HG03045 (cell line): Measurements from ENCODE around the gene GRIK2.

ENCODE experiments used
- ATAC-seq: cut with Tn5 transposase; IDR thresholded peaks from one replicate; pipeline ENCODE4 v1.9.1; 2021; ENCODE audit warnings: mild to moderate bottlenecking, moderate library complexity; ENCODE audit not compliant: unreplicated experiment

The GRIK2 gene

GRCh38 chr6:101847690-101848089 lies 454.2 kb downstream of the GRIK2 start:
- ATAC-seq, result no peak

- no peak for ATAC-seq
These were observed 458.4 kb downstream of the GRIK2 start for GRCh38 chr6:101851911-101852310.

GRCh38 chr6:101853231-101854085 lies 459.9 kb downstream of the GRIK2 start:
- ATAC-seq, result no peak

GRCh38 chr6:101876431-101876830 lies 482.9 kb downstream of the GRIK2 start:
- no peak for ATAC-seq

- ATAC-seq, result no peak
These were observed 485.2 kb downstream of the GRIK2 start for GRCh38 chr6:101878554-101879276.

- ATAC-seq, result no peak
These were observed 486.3 kb downstream of the GRIK2 start for GRCh38 chr6:101879782-101880181.

GRCh38 chr6:101883505-101883904 lies 490.0 kb downstream of the GRIK2 start:
- ATAC-seq, result no peak

- ATAC-seq, result no peak
These were observed 494.0 kb downstream of the GRIK2 start for GRCh38 chr6:101887532-101887931.

GRCh38 chr6:101907356-101908217 lies 514.1 kb downstream of the GRIK2 start:
- ATAC-seq, result no peak

- ATAC-seq, result no peak
These were observed 515.9 kb downstream of the GRIK2 start for GRCh38 chr6:101909366-101909765.

GRCh38 chr6:101912311-101912710 lies 518.8 kb downstream of the GRIK2 start:
- no peak for ATAC-seq

GRCh38 chr6:101918471-101918870 lies 525.0 kb downstream of the GRIK2 start:
- ATAC-seq, result no peak

GRCh38 chr6:101921829-101922450 lies 528.4 kb downstream of the GRIK2 start:
- no peak for ATAC-seq

GRCh38 chr6:101926149-101926925 lies 532.8 kb downstream of the GRIK2 start:
- no peak for ATAC-seq

- ATAC-seq, result no peak
These were observed 538.3 kb downstream of the GRIK2 start for GRCh38 chr6:101931766-101932165.

GRCh38 chr6:101932704-101933103 lies 539.2 kb downstream of the GRIK2 start:
- ATAC-seq, result no peak

GRCh38 chr6:101935732-101936131 lies 542.2 kb downstream of the GRIK2 start:
- no peak for ATAC-seq

GRCh38 chr6:101936516-101936915 lies 543.0 kb downstream of the GRIK2 start:
- no peak for ATAC-seq

GRCh38 chr6:101937108-101937507 lies 543.6 kb downstream of the GRIK2 start:
- ATAC-seq, result no peak

GRCh38 chr6:101940391-101940790 lies 546.9 kb downstream of the GRIK2 start:
- ATAC-seq, result no peak
